Measurements from ENCODE around the gene NAV3. TPM values are rescaled to one million over a fixed set of nuclear protein-coding genes. Genes with fewer than 3 reads are reported as not detected.

The NAV3 gene
- total and polyA plus RNA-seq, 2 experiments from 2014 or later: 4.0 to 12.0 TPM

- TF ChIP-seq ZNF462 (CRISPR knock-in tag; IDR thresholded peaks at IDR 0.05) (no peak), JUNB (IDR thresholded peaks at IDR 0.05; ENCODE audit: unreplicated experiment) (no peak), CTCF (conservative IDR thresholded peaks at IDR 0.05; ENCODE audit: low read depth in 2 of 2) (no peak), REST (IDR thresholded peaks at IDR 0.05; ENCODE audit: unreplicated experiment) (no peak), ETS1 (IDR thresholded peaks at IDR 0.05) (no peak), EZH2phosphoT487 (IDR thresholded peaks at IDR 0.05; ENCODE audit: unreplicated experiment) (no peak)
Measured at GRCh38 chr12:77940567-77940966, 109.9 kb downstream of the NAV3 start (continued).
